ENCODE measurements around the gene PRKCH.

DNA sequence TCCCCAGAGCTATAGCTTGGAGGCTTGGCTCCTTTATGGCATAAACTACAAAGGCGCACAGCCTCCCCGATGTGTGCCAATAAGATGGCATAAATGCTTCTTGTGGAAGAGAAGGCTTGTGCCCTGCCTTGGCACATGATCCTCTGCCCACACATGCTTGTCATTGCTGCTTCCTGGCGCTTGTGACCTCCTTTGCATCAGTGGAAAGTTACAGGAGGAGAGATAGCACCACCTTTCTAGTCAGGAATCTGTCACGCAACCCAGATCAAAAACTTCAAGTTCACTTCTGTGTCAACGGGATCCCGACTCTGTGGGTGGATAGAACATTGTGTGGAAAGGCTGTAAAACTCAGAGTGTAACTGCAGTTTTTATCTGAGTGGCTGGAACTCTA, 190.2 kb downstream of the PRKCH start:
- TF ChIP-seq MYC (IDR thresholded peaks at IDR 0.05; ENCODE audit: low read depth, low read length) (no peak), POLR2A (IDR thresholded peaks at IDR 0.05; ENCODE audit: extremely low read depth, insufficient read length) (no peak)
- TF ChIP-seq, protein P1, sequence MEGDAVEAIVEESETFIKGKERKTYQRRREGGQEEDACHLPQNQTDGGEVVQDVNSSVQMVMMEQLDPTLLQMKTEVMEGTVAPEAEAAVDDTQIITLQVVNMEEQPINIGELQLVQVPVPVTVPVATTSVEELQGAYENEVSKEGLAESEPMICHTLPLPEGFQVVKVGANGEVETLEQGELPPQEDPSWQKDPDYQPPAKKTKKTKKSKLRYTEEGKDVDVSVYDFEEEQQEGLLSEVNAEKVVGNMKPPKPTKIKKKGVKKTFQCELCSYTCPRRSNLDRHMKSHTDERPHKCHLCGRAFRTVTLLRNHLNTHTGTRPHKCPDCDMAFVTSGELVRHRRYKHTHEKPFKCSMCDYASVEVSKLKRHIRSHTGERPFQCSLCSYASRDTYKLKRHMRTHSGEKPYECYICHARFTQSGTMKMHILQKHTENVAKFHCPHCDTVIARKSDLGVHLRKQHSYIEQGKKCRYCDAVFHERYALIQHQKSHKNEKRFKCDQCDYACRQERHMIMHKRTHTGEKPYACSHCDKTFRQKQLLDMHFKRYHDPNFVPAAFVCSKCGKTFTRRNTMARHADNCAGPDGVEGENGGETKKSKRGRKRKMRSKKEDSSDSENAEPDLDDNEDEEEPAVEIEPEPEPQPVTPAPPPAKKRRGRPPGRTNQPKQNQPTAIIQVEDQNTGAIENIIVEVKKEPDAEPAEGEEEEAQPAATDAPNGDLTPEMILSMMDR (IDR thresholded peaks at IDR 0.05; ENCODE audit: low read depth, low read length): no peak

All from NB4 (cell line).